ENCODE measurements around the gene BEGAIN. TPM values are rescaled to one million over a fixed set of nuclear protein-coding genes. Genes with fewer than 3 reads are reported as not detected.

Gene BEGAIN
- total and polyA plus RNA-seq, 9 of the 15 experiments (the other 6 are each of a cell fraction or from before 2014, with no cell fraction given) = 0.07 to 0.68 (median 0.55) TPM; not detected in 3

DNA sequence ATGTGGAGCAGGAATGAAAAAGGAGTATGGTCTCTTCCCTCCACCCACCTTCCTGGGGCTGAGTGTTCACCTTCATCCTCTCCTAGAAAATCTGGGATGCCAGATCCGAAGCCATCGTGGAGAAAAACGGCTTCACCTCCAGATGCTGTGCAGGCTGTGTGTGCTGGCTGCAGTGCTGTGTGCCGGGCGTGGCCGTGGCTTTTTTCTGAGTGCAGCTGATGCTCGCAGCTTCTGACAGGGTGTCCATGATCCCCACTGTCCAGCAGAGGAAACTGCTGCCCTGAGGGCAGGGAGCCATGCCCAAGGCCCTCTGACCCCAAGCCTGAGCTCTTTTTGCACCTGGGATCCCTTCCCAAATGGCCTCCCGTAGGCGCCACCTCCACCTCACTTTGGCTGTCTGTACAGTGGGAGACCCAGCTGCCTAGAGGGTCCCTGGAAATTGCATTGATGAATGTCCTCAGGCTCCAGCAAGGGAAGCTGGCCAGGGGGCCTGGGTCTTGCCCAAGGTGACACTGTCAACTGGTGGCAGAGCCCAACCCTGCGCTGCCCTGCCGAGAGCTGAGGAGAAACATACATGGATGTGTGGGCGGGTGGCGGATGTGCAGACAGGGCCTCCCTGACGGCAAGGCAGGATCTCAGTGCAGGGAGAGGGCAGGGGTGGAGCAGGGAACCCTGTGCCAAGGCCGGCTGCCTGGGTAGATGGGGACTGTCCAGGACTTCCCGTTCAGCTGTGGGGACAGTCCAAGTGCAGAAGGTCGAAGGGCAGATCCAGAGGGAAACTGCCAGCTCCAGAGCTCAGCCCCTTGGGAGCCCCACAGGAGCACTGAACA, 53.3 kb downstream of the BEGAIN start (continued):
- TF ChIP-seq TRIM25 (IDR thresholded peaks at IDR 0.05; ENCODE audit: borderline replicate concordance) = no peak
- no peak for TF ChIP-seq NR0B1 (IDR thresholded peaks at IDR 0.05; ENCODE audit: partially characterized antibody)
- TF ChIP-seq TCF3 (CRISPR knock-in tag; IDR thresholded peaks at IDR 0.05) = no peak
- no peak for TF ChIP-seq MECOM (CRISPR knock-in tag; IDR thresholded peaks at IDR 0.05)
- no peak for TF ChIP-seq ZNF197 (CRISPR knock-in tag; IDR thresholded peaks at IDR 0.05; ENCODE audit: low read depth)
- TF ChIP-seq, protein P1, sequence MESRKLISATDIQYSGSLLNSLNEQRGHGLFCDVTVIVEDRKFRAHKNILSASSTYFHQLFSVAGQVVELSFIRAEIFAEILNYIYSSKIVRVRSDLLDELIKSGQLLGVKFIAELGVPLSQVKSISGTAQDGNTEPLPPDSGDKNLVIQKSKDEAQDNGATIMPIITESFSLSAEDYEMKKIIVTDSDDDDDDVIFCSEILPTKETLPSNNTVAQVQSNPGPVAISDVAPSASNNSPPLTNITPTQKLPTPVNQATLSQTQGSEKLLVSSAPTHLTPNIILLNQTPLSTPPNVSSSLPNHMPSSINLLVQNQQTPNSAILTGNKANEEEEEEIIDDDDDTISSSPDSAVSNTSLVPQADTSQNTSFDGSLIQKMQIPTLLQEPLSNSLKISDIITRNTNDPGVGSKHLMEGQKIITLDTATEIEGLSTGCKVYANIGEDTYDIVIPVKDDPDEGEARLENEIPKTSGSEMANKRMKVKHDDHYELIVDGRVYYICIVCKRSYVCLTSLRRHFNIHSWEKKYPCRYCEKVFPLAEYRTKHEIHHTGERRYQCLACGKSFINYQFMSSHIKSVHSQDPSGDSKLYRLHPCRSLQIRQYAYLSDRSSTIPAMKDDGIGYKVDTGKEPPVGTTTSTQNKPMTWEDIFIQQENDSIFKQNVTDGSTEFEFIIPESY (CRISPR knock-in tag; IDR thresholded peaks at IDR 0.05) = peak; percentile 71
- no peak for TF ChIP-seq MED1 (CRISPR knock-in tag; IDR thresholded peaks at IDR 0.05; ENCODE audit: borderline replicate concordance)
- TF ChIP-seq ESRRB (CRISPR knock-in tag; IDR thresholded peaks at IDR 0.05; ENCODE audit: borderline replicate concordance) = no peak
- TF ChIP-seq MBD1 (CRISPR knock-in tag; IDR thresholded peaks at IDR 0.05) = no peak
- TF ChIP-seq ZBTB34 (CRISPR knock-in tag; IDR thresholded peaks at IDR 0.05) = no peak

All from K562 (cell line).